WERI-Rb-1 (cell line): ENCODE results near the gene ARF6.
"Not testable (repeated sequence)": the region's sequence is repeated elsewhere in the genome, so short reads cannot be mapped to it uniquely, and the experiment has no call there.

Experiments
- DNase-seq: peaks from one replicate; pipeline ENCODE4 v3.0.0-alpha.2; 2020
- H3K27ac ChIP-seq: fragments of 250-450 bp; sonication (Bioruptor Pico); 2 replicates; pipeline ENCODE4 v1.5.1; 2020; ENCODE audit warnings: mild to moderate bottlenecking, moderate library complexity
- H3K27me3 ChIP-seq: fragments of 250-450 bp; sonication (Bioruptor Pico); 2 replicates; pipeline ENCODE4 v1.5.1; 2021; ENCODE audit warnings: mild to moderate bottlenecking, low read depth, moderate library complexity; ENCODE audit not compliant: insufficient read depth, severe bottlenecking
- H3K36me3 ChIP-seq: fragments of 250-450 bp; sonication (Bioruptor Pico); 2 replicates; pipeline ENCODE4 v1.5.1; 2020; ENCODE audit warnings: mild to moderate bottlenecking, moderate library complexity
- H3K4me3 ChIP-seq: 2 replicates; pipeline ENCODE4 v1.5.1; 2011; ENCODE audit warnings: low read depth, mild to moderate bottlenecking, control low read depth, low read length
- H3K9me3 ChIP-seq: fragments of 250-450 bp; sonication (Bioruptor Pico); 2 replicates; pipeline ENCODE4 v1.5.1; 2021; ENCODE audit warnings: mild to moderate bottlenecking, moderate library complexity; ENCODE audit not compliant: severe bottlenecking
- TF ChIP-seq, protein P1 (sequence below): IDR thresholded peaks from 2 replicates; pipeline ENCODE4 v1.5.1; 2011; ENCODE audit warnings: low read depth, mild to moderate bottlenecking, control low read depth, inconsistent platforms, low read length

ARF6 gene

DNA sequence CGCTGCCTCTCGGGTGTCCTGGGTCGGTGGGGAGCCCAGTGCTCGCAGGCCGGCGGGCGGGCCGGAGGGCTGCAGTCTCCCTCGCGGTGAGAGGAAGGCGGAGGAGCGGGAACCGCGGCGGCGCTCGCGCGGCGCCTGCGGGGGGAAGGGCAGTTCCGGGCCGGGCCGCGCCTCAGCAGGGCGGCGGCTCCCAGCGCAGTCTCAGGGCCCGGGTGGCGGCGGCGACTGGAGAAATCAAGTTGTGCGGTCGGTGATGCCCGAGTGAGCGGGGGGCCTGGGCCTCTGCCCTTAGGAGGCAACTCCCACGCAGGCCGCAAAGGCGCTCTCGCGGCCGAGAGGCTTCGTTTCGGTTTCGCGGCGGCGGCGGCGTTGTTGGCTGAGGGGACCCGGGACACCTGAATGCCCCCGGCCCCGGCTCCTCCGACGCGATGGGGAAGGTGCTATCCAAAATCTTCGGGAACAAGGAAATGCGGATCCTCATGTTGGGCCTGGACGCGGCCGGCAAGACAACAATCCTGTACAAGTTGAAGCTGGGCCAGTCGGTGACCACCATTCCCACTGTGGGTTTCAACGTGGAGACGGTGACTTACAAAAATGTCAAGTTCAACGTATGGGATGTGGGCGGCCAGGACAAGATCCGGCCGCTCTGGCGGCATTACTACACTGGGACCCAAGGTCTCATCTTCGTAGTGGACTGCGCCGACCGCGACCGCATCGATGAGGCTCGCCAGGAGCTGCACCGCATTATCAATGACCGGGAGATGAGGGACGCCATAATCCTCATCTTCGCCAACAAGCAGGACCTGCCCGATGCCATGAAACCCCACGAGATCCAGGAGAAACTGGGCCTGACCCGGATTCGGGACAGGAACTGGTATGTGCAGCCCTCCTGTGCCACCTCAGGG is 679 bp downstream of the ARF6 start:
- H3K4me3 ChIP-seq = peak overlapping the region; percentile 94
- H3K36me3 ChIP-seq = peaks cover 28% of the 10 kb centered on the region
- TF ChIP-seq, protein P1, sequence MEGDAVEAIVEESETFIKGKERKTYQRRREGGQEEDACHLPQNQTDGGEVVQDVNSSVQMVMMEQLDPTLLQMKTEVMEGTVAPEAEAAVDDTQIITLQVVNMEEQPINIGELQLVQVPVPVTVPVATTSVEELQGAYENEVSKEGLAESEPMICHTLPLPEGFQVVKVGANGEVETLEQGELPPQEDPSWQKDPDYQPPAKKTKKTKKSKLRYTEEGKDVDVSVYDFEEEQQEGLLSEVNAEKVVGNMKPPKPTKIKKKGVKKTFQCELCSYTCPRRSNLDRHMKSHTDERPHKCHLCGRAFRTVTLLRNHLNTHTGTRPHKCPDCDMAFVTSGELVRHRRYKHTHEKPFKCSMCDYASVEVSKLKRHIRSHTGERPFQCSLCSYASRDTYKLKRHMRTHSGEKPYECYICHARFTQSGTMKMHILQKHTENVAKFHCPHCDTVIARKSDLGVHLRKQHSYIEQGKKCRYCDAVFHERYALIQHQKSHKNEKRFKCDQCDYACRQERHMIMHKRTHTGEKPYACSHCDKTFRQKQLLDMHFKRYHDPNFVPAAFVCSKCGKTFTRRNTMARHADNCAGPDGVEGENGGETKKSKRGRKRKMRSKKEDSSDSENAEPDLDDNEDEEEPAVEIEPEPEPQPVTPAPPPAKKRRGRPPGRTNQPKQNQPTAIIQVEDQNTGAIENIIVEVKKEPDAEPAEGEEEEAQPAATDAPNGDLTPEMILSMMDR = no peak
- no peaks in the 10 kb centered on the region for H3K27me3 ChIP-seq
- H3K27ac ChIP-seq = peak overlapping the region; percentile 98
- peak; percentile 23 for DNase-seq
- H3K9me3 ChIP-seq = no peaks in the 10 kb centered on the region

- Histone ChIP-seq H3K36me3 (peaks cover 28% of the 10 kb centered on the region), H3K4me3 (peak overlapping the region; percentile 94), H3K27ac (peak overlapping the region; percentile 98)
- DNase-seq, H3K27me3 ChIP-seq, H3K9me3 ChIP-seq: not testable (repeated sequence)
Measured at GRCh38 chr14:49894214-49895107, 1.6 kb downstream of the ARF6 start.

GRCh38 chr14:49895480-49895879 is 2.6 kb downstream of the ARF6 start:
- TF ChIP-seq, protein P1 = no peak
- no peak overlapping the region for H3K4me3 ChIP-seq
- H3K36me3 ChIP-seq = peaks cover 28% of the 10 kb centered on the region
- no peak for DNase-seq
- H3K9me3 ChIP-seq = no peaks in the 10 kb centered on the region
- no peaks in the 10 kb centered on the region for H3K27me3 ChIP-seq
- H3K27ac ChIP-seq = no peak overlapping the region

- H3K4me3 ChIP-seq, H3K27me3 ChIP-seq, H3K27ac ChIP-seq, H3K9me3 ChIP-seq, DNase-seq: not testable (repeated sequence)
- peaks cover 28% of the 10 kb centered on the region for H3K36me3 ChIP-seq
Measured at GRCh38 chr14:49896272-49896671, 3.4 kb downstream of the ARF6 start.

GRCh38 chr14:49896966-49897365 is 4.1 kb downstream of the ARF6 start:
- H3K36me3 ChIP-seq = peaks cover 28% of the 10 kb centered on the region
- no peak overlapping the region for H3K4me3 ChIP-seq
- no peak for DNase-seq
- no peak overlapping the region for H3K27ac ChIP-seq
- TF ChIP-seq, protein P1 = no peak
- no peaks in the 10 kb centered on the region for H3K27me3 ChIP-seq
- no peaks in the 10 kb centered on the region for H3K9me3 ChIP-seq

DNA sequence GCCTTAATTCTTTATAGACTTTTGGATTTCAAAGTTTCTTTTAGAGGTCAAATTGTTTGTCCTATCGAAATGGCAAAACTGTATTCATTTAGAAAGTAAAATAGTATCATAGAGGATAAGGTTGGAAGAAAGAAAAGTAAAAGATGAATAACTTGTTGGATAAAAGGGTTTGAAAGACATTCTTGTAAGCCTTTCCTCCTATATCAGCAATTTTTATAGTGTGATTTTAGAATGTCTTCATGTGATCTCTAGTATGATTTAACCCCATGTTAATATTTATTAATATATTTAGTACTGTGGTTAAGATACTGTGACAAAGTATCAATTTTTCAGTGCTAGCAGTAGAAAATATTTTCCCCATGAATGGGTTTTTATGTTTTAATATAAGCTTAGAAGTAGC is 4.5 kb downstream of the ARF6 start:
- no peak for DNase-seq
- Histone ChIP-seq H3K4me3 (no peak overlapping the region), H3K27me3 (no peaks in the 10 kb centered on the region), H3K36me3 (peaks cover 28% of the 10 kb centered on the region), H3K9me3 (no peaks in the 10 kb centered on the region), H3K27ac (no peak overlapping the region)
- TF ChIP-seq, protein P1 = no peak
